ENCODE data around the gene MAP3K14.

The MAP3K14 gene

DNA sequence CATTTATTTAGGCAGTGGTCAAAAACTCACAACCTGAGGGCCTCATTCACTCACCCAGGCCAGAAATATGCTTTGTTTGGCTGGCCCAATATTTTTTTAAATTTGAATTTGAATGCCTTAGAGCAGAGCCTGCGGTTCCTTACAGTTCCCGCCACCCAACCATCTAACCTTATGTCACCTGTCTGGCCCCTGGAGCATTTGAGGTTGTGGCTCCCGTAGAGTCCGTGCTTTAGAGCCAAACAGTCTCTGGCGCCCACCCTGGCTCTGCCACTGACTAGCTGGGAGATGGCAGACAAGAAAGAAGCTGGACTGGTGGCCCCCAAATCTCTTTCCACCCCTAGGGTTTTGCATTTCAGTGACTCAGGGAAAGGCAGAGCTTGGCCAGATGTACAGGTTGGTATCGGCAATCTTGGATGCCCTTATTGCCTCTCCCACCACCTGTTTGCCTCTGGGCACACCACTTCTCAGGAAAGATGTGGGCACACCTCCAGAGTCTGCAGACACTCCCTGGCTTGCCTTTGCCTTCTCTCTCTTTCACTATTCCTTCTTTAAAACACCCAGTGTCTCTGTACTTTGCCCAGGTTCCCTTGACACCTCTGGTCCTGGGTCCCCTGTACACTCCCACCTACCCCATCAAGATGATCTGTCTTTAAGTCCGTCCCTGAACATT, 1.9 kb upstream of the MAP3K14 start:
- TF ChIP-seq, protein P1, sequence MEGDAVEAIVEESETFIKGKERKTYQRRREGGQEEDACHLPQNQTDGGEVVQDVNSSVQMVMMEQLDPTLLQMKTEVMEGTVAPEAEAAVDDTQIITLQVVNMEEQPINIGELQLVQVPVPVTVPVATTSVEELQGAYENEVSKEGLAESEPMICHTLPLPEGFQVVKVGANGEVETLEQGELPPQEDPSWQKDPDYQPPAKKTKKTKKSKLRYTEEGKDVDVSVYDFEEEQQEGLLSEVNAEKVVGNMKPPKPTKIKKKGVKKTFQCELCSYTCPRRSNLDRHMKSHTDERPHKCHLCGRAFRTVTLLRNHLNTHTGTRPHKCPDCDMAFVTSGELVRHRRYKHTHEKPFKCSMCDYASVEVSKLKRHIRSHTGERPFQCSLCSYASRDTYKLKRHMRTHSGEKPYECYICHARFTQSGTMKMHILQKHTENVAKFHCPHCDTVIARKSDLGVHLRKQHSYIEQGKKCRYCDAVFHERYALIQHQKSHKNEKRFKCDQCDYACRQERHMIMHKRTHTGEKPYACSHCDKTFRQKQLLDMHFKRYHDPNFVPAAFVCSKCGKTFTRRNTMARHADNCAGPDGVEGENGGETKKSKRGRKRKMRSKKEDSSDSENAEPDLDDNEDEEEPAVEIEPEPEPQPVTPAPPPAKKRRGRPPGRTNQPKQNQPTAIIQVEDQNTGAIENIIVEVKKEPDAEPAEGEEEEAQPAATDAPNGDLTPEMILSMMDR (IDR thresholded peaks at IDR 0.05; ENCODE audit: low read depth, low read length, missing control alignments) = no peak
- no peak for DNase-seq (ENCODE audit: extremely low read depth, low read depth)
- no peak overlapping the region for H3K4me3 ChIP-seq (replicated peaks; ENCODE audit: low read depth, low read length)

DNA sequence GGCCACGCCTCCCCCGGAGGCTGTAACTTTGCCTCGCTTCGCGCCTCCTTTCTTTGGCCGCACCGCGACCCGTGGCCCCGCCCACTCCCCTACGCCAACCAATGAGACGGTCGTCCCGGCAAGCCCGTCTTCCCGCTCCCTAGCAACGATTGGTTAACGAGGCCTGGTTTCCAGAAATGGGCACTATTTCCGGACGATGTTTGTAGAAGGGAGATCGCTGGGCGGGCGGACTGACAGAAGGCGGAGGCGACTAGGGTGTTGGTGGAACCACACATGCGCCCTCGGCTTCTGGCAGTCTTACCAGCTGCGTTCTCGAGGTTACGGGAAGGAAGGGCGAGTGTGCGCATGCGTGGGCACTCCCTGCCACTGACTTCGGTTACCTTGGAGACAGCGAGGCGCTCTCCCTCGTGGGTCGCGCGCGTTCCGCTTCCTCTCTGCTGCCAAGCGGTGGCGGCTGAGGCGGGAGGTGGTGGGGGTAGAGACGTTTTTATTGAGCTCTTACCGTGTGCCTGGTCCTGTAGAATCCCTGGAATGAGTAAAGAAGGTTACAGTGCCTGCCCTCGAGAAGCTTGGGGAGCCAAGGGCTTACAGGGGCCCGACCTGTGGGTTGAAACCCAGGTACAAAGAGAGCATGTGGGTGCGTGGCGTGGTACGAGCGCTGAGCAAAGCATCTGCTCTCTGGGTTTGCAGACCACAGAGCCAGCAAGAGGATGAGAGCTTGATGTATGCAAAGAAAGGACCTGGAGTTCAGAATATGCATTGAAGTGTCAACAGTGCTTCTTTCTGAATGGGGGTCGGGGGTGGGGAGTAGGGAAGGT, 500 bp upstream of the MAP3K14 start:
- TF ChIP-seq, protein P1 (IDR thresholded peaks at IDR 0.05; ENCODE audit: low read depth, low read length, missing control alignments) = no peak
- DNase-seq (ENCODE audit: extremely low read depth, low read depth) = peak; percentile 100
- H3K4me3 ChIP-seq (replicated peaks; ENCODE audit: low read depth, low read length) = peak overlapping the region; percentile 45

DNA sequence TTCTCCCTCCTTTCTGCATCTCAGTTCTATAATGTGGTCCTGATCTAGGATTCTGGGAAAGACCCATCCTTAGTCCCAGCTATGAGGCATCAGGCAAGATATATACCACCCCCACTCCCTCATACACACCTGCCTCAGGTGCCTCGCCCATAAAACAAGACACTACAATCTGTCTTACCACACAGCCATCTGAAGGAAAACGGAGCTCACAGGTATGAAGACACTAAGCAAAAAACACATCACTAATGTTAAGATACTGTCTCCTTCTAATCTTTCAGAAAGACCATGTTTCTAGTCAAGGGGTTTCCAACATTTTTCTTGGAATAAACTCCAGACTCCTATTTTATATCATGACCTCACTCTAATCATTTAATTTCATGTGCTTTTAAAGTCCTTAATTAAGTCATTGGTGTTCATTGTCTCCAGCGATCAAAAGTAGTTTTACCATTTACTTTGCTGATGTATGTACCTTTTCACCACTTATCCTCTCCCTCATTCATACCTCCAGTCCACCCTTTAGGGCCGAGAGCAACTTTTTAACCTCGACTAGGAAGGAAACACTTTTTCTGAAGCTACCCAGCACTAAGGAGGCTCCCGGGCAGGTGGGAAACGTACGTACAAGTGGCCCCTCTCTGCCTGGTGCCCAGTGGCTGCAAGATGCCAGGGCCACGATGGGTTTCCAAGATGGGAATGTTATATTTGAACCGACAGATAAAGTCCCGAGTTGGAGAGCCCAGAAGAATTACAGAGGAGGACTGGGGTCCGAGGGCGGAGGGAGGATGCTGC, 979 bp downstream of the MAP3K14 start:
- DNase-seq (ENCODE audit: extremely low read depth, low read depth) = no peak
- TF ChIP-seq, protein P1 (IDR thresholded peaks at IDR 0.05; ENCODE audit: low read depth, low read length, missing control alignments) = no peak
- H3K4me3 ChIP-seq (replicated peaks; ENCODE audit: low read depth, low read length) = peak overlapping the region; percentile 83

DNA sequence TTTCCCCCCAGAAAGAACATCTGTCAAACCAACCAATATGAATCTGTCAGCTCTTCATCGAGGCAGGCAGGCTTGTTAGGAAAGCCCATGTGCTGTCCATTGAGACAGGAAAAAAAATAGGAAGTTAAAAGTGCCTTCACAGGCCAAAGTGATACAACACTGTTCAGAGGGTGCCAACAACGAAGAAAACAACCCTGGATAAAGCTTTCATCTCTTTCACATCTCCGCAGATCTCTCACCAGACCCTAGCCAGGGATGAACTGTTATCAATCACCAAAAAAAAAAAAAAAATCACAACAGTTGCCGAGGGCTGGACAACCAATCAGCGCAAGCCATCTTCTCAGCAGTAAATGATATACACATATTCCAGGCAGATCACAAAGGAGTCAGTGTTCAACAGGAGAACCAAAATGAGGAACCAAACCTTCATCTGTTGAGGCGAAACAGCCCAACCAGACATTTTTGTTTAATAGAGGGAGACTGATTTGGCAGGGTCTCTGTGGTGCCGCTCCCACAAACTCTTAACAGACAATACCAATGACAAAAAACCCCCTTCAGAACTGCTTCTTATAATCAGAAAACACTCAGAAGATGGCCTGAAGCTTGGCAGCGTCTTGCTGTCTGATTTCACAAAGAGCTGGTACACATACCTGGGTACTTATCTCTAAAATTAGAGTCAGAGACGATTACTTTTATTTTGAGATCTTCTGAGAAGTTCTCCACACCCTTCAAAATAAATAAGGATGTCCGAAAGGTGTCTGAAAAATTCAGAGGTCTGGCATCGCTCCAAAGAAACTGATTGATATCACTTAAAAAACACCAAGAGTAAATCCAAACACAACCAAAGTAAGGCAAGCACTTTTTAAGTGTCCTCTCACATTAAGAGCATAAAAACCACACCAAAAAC, 1.8 kb downstream of the MAP3K14 start:
- TF ChIP-seq, protein P1 (IDR thresholded peaks at IDR 0.05; ENCODE audit: low read depth, low read length, missing control alignments) = no peak
- peak overlapping the region; percentile 83 for H3K4me3 ChIP-seq (replicated peaks; ENCODE audit: low read depth, low read length)
- DNase-seq (ENCODE audit: extremely low read depth, low read depth) = no peak

DNA sequence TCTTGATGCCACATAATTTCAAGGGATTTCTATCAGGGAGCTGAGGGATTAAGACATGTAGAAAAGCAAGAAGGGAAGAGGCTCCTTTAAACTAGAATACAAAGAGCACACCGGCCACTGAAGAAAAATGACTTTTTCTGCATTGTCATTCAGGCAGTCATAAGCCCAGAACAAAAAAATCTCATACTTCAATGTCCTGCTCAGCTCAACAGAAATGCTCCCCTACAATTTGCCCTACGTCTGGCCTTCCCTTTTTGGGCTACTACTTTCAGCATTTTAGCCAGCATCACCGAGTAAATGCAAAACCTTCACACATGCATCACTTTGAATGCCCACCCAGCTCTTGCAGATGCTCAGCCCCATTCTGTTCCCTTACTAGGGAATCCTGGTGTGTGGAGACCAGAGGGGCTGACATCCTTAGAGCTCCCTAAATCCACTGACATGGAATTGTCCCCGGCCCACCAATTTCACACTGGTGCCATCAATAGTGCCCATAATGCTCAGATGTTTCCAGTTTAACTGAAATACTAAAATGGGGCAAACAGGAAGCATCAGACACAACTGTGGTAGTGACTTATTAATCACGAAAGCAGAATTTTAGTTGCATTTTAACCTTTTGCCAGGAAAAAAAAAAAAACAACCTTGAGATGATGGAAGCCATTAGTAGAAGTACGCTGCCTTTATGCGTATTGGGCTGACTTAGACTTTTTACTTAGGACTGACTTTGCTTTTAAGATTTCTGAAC, 2.7 kb downstream of the MAP3K14 start:
- DNase-seq (ENCODE audit: extremely low read depth, low read depth) = no peak
- peak overlapping the region; percentile 83 for H3K4me3 ChIP-seq (replicated peaks; ENCODE audit: low read depth, low read length)
- TF ChIP-seq, protein P1 (IDR thresholded peaks at IDR 0.05; ENCODE audit: low read depth, low read length, missing control alignments) = no peak
